SK-N-SH (cell line): ENCODE data around the gene HDLBP.

Source experiments
- FOSL2 ChIP-seq: IDR thresholded peaks from 2 replicates; pipeline ENCODE4 v1.4.0; 2012; ENCODE audit warnings: low read depth, mild to moderate bottlenecking, moderate library complexity, borderline replicate concordance
- GABPA ChIP-seq: IDR thresholded peaks from 2 replicates; pipeline ENCODE4 v1.4.0; 2012; ENCODE audit warnings: low read depth, mild to moderate bottlenecking
- JUND ChIP-seq: IDR thresholded peaks from 2 replicates; pipeline ENCODE4 v1.4.0; 2012
- RAD21 ChIP-seq: IDR thresholded peaks from 2 replicates; pipeline ENCODE4 v1.6.1; 2012; ENCODE audit warnings: mild to moderate bottlenecking, low read length
- SMC3 ChIP-seq: IDR thresholded peaks from 2 replicates; pipeline ENCODE4 v1.6.1; 2012; ENCODE audit warnings: low read depth, low read length, improper control_type of control experiment
- TAF1 ChIP-seq: IDR thresholded peaks from 2 replicates; pipeline ENCODE4 v1.6.1; 2012; ENCODE audit warnings: low read depth, mild to moderate bottlenecking, low read length, moderate library complexity, borderline replicate concordance
- TF ChIP-seq, protein P1 (sequence below): fragments of 200-600 bp; sonication (generic); IDR thresholded peaks from 2 replicates; pipeline ENCODE4 v1.6.1; 2017; ENCODE audit warnings: antibody characterized with exemption, mild to moderate bottlenecking, moderate library complexity
- TF ChIP-seq, protein P2 (sequence below): IDR thresholded peaks from 2 replicates; pipeline ENCODE4 v1.6.1; 2012; ENCODE audit warnings: mild to moderate bottlenecking, low read depth, low read length, moderate library complexity
- TF ChIP-seq, protein P3 (sequence below): IDR thresholded peaks from 2 replicates; pipeline ENCODE4 v1.4.0; 2012; ENCODE audit warnings: low read depth

DNA sequence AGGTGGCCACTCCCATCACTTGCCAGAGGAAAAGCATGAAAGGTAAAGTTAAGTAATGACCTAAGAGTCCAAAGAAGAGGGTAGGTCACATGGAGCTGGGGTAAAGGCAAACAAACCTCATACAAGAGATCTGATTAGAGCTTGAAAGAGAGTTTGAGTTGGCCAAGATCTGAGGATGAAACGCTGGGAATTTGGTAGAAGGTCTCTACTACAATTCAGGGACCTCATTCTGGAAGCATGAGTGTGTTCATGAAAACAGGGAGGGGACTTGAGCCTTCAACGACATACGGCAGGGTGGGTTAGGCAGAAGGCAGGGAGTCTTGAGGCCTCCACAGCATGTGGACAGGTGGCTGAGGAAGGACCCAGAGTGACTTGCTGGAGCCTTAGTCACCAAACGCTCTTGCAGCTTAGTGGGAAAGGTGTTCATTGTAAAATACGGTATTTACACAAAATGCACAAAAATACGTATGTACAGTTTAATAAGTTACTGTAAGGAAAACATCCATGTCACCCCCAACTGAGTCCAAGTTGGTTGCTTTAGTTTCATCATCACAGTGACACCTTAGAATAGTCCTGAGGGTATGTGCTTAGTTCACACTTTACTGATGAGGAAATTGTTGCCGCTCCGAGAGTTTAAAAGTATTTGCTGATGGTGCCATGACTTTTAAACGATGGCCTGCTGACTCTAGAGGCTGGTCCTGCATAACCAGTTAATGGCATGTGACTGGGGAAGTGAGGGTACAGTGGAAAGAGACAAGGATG, 35.6 kb upstream of the HDLBP start:
- TF ChIP-seq, protein P1, sequence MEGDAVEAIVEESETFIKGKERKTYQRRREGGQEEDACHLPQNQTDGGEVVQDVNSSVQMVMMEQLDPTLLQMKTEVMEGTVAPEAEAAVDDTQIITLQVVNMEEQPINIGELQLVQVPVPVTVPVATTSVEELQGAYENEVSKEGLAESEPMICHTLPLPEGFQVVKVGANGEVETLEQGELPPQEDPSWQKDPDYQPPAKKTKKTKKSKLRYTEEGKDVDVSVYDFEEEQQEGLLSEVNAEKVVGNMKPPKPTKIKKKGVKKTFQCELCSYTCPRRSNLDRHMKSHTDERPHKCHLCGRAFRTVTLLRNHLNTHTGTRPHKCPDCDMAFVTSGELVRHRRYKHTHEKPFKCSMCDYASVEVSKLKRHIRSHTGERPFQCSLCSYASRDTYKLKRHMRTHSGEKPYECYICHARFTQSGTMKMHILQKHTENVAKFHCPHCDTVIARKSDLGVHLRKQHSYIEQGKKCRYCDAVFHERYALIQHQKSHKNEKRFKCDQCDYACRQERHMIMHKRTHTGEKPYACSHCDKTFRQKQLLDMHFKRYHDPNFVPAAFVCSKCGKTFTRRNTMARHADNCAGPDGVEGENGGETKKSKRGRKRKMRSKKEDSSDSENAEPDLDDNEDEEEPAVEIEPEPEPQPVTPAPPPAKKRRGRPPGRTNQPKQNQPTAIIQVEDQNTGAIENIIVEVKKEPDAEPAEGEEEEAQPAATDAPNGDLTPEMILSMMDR: no peak
- TF ChIP-seq SMC3: no peak
- TF ChIP-seq FOSL2: no peak
- TF ChIP-seq, protein P2, sequence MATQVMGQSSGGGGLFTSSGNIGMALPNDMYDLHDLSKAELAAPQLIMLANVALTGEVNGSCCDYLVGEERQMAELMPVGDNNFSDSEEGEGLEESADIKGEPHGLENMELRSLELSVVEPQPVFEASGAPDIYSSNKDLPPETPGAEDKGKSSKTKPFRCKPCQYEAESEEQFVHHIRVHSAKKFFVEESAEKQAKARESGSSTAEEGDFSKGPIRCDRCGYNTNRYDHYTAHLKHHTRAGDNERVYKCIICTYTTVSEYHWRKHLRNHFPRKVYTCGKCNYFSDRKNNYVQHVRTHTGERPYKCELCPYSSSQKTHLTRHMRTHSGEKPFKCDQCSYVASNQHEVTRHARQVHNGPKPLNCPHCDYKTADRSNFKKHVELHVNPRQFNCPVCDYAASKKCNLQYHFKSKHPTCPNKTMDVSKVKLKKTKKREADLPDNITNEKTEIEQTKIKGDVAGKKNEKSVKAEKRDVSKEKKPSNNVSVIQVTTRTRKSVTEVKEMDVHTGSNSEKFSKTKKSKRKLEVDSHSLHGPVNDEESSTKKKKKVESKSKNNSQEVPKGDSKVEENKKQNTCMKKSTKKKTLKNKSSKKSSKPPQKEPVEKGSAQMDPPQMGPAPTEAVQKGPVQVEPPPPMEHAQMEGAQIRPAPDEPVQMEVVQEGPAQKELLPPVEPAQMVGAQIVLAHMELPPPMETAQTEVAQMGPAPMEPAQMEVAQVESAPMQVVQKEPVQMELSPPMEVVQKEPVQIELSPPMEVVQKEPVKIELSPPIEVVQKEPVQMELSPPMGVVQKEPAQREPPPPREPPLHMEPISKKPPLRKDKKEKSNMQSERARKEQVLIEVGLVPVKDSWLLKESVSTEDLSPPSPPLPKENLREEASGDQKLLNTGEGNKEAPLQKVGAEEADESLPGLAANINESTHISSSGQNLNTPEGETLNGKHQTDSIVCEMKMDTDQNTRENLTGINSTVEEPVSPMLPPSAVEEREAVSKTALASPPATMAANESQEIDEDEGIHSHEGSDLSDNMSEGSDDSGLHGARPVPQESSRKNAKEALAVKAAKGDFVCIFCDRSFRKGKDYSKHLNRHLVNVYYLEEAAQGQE: no peak
- no peak for TF ChIP-seq GABPA
- no peak for TF ChIP-seq JUND
- TF ChIP-seq RAD21: no peak
- TF ChIP-seq TAF1: no peak
- TF ChIP-seq, protein P3, sequence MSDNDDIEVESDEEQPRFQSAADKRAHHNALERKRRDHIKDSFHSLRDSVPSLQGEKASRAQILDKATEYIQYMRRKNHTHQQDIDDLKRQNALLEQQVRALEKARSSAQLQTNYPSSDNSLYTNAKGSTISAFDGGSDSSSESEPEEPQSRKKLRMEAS: no peak
